HEK293T (cell line): ENCODE results near the gene CDH4.

Experiments used
- BHLHE40 ChIP-seq: fragments of 450-650 bp; IDR thresholded peaks from 2 replicates; pipeline ENCODE4 v1.6.1; 2016; ENCODE audit warnings: mild to moderate bottlenecking, moderate library complexity, borderline replicate concordance
- CTBP1 ChIP-seq: fragments of 450-650 bp; IDR thresholded peaks from 2 replicates; pipeline ENCODE4 v1.6.1; 2016; ENCODE audit warnings: borderline replicate concordance
- ELF4 ChIP-seq: fragments of 450-650 bp; IDR thresholded peaks from 2 replicates; pipeline ENCODE4 v1.6.1; 2017; ENCODE audit warnings: antibody characterized with exemption
- FOXM1 ChIP-seq: fragments of 450-650 bp; IDR thresholded peaks from 2 replicates; pipeline ENCODE4 v1.6.1; 2017; ENCODE audit warnings: mild to moderate bottlenecking, borderline replicate concordance
- LEF1 ChIP-seq: fragments of 450-650 bp; IDR thresholded peaks from 2 replicates; pipeline ENCODE4 v1.6.1; 2017; ENCODE audit warnings: mild to moderate bottlenecking, borderline replicate concordance
- SP1 ChIP-seq: fragments of 450-650 bp; IDR thresholded peaks from 2 replicates; pipeline ENCODE4 v1.6.1; 2017
- SUZ12 ChIP-seq: fragments of 450-650 bp; IDR thresholded peaks from 2 replicates; pipeline ENCODE4 v1.6.1; 2016; ENCODE audit warnings: mild to moderate bottlenecking
- TARDBP ChIP-seq: fragments of 450-650 bp; IDR thresholded peaks from 2 replicates; pipeline ENCODE4 v1.6.1; 2016
- ZNF384 ChIP-seq: fragments of 450-650 bp; IDR thresholded peaks from 2 replicates; pipeline ENCODE4 v1.6.1; 2016
- TF ChIP-seq, protein P1 (sequence below): fragments of 450-650 bp; IDR thresholded peaks from 2 replicates; pipeline ENCODE4 v1.6.1; 2016

DNA sequence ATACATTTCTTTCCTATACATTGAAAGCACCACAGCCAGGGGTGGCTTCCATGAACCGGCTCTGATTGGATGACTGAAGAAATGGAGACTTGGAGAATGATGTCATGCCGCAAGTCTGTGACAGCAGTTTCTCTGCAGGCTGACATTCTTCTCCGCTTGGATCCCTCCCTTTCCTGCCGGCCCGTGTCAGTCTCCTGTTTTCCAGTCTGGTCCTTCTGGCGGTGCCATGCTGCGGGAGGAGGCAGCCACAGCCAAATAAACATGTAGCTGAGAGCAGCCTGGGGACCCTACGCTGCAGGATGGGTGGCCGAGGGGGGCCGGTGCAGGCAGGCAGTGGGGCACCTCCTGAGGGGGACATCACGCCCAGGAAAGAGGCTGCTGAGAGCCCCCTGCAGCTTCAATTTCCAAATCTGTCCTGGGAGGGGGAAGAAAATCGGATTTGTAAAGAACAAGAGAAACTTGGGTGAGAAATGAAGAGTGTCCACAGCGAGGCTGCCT, 635.6 kb downstream of the CDH4 start:
- TF ChIP-seq SUZ12 (no peak), TARDBP (no peak), ELF4 (no peak), ZNF384 (no peak), SP1 (no peak), BHLHE40 (no peak), FOXM1 (no peak), CTBP1 (no peak), LEF1 (no peak)
- TF ChIP-seq, protein P1, sequence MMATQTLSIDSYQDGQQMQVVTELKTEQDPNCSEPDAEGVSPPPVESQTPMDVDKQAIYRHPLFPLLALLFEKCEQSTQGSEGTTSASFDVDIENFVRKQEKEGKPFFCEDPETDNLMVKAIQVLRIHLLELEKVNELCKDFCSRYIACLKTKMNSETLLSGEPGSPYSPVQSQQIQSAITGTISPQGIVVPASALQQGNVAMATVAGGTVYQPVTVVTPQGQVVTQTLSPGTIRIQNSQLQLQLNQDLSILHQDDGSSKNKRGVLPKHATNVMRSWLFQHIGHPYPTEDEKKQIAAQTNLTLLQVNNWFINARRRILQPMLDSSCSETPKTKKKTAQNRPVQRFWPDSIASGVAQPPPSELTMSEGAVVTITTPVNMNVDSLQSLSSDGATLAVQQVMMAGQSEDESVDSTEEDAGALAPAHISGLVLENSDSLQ = no peak
